Stomach (tissue), 19 donors: Measurements from ENCODE around the gene APBA3. TPM values are rescaled to one million over a fixed set of nuclear protein-coding genes. Genes with fewer than 3 reads are reported as not detected.
A peak's percentile ranks its signal among the peaks of the same experiment; 100 is the strongest.

ENCODE experiments used
- DNase-seq, 2 donors: peaks; one replicate each; pipeline versions ENCODE4 v3.0.0 to v3.0.0-alpha.2; 2013 to 2019
- H3K27ac ChIP-seq, 5 donors: fragments of 200-600 bp in 4 of 5; sonication (generic) in 4 of 5; one replicate each; pipeline ENCODE4 v1.5.1; 2013 to 2019; ENCODE audit warnings: mild to moderate bottlenecking in 1 of 5, moderate library complexity in 1 of 5
- H3K27me3 ChIP-seq, 3 donors: fragments of 200-600 bp; sonication (generic); one replicate each; pipeline ENCODE4 v1.5.1; 2017 to 2019; ENCODE audit warnings: mixed run types in 1 of 3
- H3K36me3 ChIP-seq, 4 donors: fragments of 200-600 bp; sonication (generic); 1 replicate in 3 of 4; 2 replicates in 1 of 4; pipeline ENCODE4 v1.5.1; 2016 to 2019
- H3K4me1 ChIP-seq, 4 donors: fragments of 200-600 bp; sonication (generic); one replicate each; pipeline ENCODE4 v1.5.1; 2016 to 2019
- H3K4me3 ChIP-seq, 4 donors: fragments of 200-600 bp; sonication (generic) in 3 of 4; one replicate each; pipeline ENCODE4 v1.5.1; 2016 to 2019; ENCODE audit warnings: mild to moderate bottlenecking in 1 of 4
- H3K9me3 ChIP-seq, 4 donors: fragments of 200-600 bp; sonication (generic); one replicate each; pipeline ENCODE4 v1.5.1; 2016 to 2019
- EP300 ChIP-seq: sonication (generic); formaldehyde crosslinking; IDR thresholded peaks from one replicate; pipeline ENCODE4 v1.6.1; 2017; ENCODE audit warnings: antibody characterized with exemption
- POLR2A ChIP-seq, 4 donors: fragments of 450-650 bp; IDR thresholded peaks; one replicate each; pipeline ENCODE4 v1.6.1; 2016; ENCODE audit warnings: antibody characterized with exemption in 4 of 4, control low read depth in 2 of 4, mild to moderate bottlenecking in 1 of 4, moderate library complexity in 1 of 4
- POLR2AphosphoS5 ChIP-seq, 3 donors: sonication (generic); formaldehyde crosslinking; IDR thresholded peaks; one replicate each; pipeline ENCODE4 v1.6.1; 2016; ENCODE audit warnings: antibody characterized with exemption in 3 of 3
- WGBS, 5 donors: extraction: QIAGEN DNeasy Blood & Tissue Kit in 3 of 5; methylation state at CpG; one replicate each; pipeline versions ENCODE4 v1.1.5 to v1.1.7; 2013 to 2018; 5-methylcytosine and 5-hydroxymethylcytosine counted together
- intact Hi-C: fragments of 100-400 bp; cut with DNase I; formaldehyde crosslinking; loops from one replicate; pipeline ENCODE4 v1.15.1; 2023; ENCODE audit warnings: low total_unique reads
- long read RNA-seq, 10 donors: transcript quantifications; one replicate each; lab custom pipeline, GENCODE V29; 2026
- polyA plus RNA-seq, 3 donors: library from polyadenylated mRNA; stranded (reverse); fragments of 200-250 nt; gene quantifications; one replicate each; pipeline ENCODE4 v1.2.3, GENCODE V29; 2013
- total RNA-seq, 5 donors: library from RNA; depleted of rRNA; stranded (reverse); fragments of >200 nt; gene quantifications; one replicate each; pipeline versions ENCODE4 v1.1.0 to v1.2.3, GENCODE V29; 2014 to 2016
- TF ChIP-seq, protein P1 (sequence below), 7 experiments: fragments of 450-650 bp in 4 of 7; fragments of 200-600 bp in 3 of 7; sonication (generic) in 3 of 7; IDR thresholded peaks; one replicate each; pipeline ENCODE4 v1.5.1; 2016 to 2019; ENCODE audit warnings: antibody characterized with exemption in 7 of 7, control low read depth in 2 of 7, mild to moderate bottlenecking in 1 of 7
- donor health status: healthy with polysubstance abuse.
- donor health status: Bipolar disorder and iron deficiency.
- donor health status: healthy.

The APBA3 gene, protein sequence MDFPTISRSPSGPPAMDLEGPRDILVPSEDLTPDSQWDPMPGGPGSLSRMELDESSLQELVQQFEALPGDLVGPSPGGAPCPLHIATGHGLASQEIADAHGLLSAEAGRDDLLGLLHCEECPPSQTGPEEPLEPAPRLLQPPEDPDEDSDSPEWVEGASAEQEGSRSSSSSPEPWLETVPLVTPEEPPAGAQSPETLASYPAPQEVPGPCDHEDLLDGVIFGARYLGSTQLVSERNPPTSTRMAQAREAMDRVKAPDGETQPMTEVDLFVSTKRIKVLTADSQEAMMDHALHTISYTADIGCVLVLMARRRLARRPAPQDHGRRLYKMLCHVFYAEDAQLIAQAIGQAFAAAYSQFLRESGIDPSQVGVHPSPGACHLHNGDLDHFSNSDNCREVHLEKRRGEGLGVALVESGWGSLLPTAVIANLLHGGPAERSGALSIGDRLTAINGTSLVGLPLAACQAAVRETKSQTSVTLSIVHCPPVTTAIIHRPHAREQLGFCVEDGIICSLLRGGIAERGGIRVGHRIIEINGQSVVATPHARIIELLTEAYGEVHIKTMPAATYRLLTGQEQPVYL
- 100 to 1,000 TPM in 1 of 5 donors, 10 to 100 TPM in 3, 1 to 10 TPM in 1; 9.4 to 111 (median 16.4) TPM for total RNA-seq
- polyA plus RNA-seq, result 10 to 100 TPM; 15.7 to 17.4 (median 16.7) TPM
- long read RNA-seq, donor 1, partial matches to known transcripts, result 0 of 3 reads
- long read RNA-seq, donor 1, other reads (novel, unspliced or antisense), result 0 of 3 reads
- long read RNA-seq, donor 2, partial matches to known transcripts, result 0 of 3 reads
- long read RNA-seq, donor 2, other reads (novel, unspliced or antisense), result 0 of 3 reads
- long read RNA-seq, donor 3, partial matches to known transcripts, result 0 of 3 reads
- long read RNA-seq, donor 3, other reads (novel, unspliced or antisense), result 0 of 3 reads
- long read RNA-seq, donor 4, partial matches to known transcripts, result 0 of 1 reads
- long read RNA-seq, donor 4, other reads (novel, unspliced or antisense), result 0 of 1 reads
- long read RNA-seq, donor 5, partial matches to known transcripts, result 16 of 62 reads
- long read RNA-seq, donor 5, other reads (novel, unspliced or antisense), result 44 of 62 reads
- long read RNA-seq, donor 6, partial matches to known transcripts, result 0 of 6 reads
- long read RNA-seq, donor 6, other reads (novel, unspliced or antisense), result 0 of 6 reads
- long read RNA-seq, donor 7, partial matches to known transcripts, result 0 of 3 reads
- long read RNA-seq, donor 7, other reads (novel, unspliced or antisense), result 0 of 3 reads
- long read RNA-seq, donor 8, partial matches to known transcripts, result 0 of 1 reads
- long read RNA-seq, donor 8, other reads (novel, unspliced or antisense), result 0 of 1 reads
- long read RNA-seq, donor 9, partial matches to known transcripts, result 0 of 2 reads
- long read RNA-seq, donor 9, other reads (novel, unspliced or antisense), result 0 of 2 reads
- long read RNA-seq, donor 10, partial matches to known transcripts, result 0 of 2 reads
- long read RNA-seq, donor 10, other reads (novel, unspliced or antisense), result 0 of 2 reads

DNA sequence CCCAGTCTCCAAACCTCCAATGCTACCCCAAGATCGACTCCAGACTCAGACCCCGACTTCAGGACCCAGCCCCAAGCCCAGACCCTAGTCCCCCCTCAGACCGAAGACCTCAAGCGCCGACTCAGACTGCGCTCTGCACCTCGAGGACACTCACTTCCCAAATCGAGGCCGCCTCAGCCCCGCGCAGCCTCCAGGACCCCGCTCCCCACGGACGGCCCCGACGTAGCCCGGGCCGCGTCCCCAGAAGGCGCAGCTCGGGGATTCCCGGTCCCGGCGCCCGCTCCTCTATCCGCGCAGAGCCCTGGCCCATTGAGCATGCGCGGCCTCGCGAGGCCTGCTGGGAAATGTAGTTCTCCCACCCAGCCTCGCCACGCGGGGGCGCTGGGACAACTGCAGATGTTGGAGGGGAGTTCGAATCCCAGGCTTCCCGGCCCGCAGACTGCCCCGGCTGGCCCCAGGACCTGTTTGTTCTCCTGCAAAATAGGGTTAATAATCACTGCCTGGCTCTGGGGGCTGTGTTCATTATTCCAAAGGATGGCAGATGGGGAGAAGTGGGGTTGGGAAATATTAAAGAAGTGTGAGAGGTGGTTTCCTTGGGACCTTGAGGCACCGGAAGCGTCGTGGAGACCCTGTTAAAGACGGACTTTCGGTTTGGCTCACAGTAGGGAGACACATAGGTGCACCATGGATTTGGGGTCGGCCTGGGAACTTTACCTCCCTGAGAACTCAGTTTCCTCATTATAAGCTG, at the start of gene APBA3:
Gene APBA3, minus strand, starts transcription at position 311 of the 748 bp plus-strand sequence. CDS start 1,428 bp downstream, outside the sequence.
- peak within 1 kb of the TSS; percentile 85 to 100 (median 98) for H3K27ac ChIP-seq
- H3K27me3 ChIP-seq, result no peaks in the 10 kb centered on the region
- H3K4me1 ChIP-seq, result peaks cover 26 to 63% (median 52%) of the 10 kb centered on the region in 4 donors
- peak; percentile 95 to 96 for DNase-seq
- H3K36me3 ChIP-seq, result peaks cover 43 to 50% (median 49%) of the 10 kb centered on the region in 4 donors
- no peaks in the 10 kb centered on the region for H3K9me3 ChIP-seq
- peak in 1 of 4 donors; percentile 45 for TF ChIP-seq POLR2A (IDR thresholded peaks at IDR 0.05)
- no peak for TF ChIP-seq EP300
- TF ChIP-seq, protein P1, sequence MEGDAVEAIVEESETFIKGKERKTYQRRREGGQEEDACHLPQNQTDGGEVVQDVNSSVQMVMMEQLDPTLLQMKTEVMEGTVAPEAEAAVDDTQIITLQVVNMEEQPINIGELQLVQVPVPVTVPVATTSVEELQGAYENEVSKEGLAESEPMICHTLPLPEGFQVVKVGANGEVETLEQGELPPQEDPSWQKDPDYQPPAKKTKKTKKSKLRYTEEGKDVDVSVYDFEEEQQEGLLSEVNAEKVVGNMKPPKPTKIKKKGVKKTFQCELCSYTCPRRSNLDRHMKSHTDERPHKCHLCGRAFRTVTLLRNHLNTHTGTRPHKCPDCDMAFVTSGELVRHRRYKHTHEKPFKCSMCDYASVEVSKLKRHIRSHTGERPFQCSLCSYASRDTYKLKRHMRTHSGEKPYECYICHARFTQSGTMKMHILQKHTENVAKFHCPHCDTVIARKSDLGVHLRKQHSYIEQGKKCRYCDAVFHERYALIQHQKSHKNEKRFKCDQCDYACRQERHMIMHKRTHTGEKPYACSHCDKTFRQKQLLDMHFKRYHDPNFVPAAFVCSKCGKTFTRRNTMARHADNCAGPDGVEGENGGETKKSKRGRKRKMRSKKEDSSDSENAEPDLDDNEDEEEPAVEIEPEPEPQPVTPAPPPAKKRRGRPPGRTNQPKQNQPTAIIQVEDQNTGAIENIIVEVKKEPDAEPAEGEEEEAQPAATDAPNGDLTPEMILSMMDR (IDR thresholded peaks at IDR 0.05), result peak in 5 of 7 experiments; percentile 40 to 85 (median 75)
- peak; percentile 74 to 93 (median 86) for TF ChIP-seq POLR2AphosphoS5 (IDR thresholded peaks at IDR 0.05)
- WGBS, 5 donors, result 3 to 7% (median 4%) methylated on average over 15 to 45 of the region's 45 CpGs
- intact Hi-C loops, result no loop called here
- peak within 1 kb of the TSS; percentile 78 to 96 (median 80) for H3K4me3 ChIP-seq

DNA sequence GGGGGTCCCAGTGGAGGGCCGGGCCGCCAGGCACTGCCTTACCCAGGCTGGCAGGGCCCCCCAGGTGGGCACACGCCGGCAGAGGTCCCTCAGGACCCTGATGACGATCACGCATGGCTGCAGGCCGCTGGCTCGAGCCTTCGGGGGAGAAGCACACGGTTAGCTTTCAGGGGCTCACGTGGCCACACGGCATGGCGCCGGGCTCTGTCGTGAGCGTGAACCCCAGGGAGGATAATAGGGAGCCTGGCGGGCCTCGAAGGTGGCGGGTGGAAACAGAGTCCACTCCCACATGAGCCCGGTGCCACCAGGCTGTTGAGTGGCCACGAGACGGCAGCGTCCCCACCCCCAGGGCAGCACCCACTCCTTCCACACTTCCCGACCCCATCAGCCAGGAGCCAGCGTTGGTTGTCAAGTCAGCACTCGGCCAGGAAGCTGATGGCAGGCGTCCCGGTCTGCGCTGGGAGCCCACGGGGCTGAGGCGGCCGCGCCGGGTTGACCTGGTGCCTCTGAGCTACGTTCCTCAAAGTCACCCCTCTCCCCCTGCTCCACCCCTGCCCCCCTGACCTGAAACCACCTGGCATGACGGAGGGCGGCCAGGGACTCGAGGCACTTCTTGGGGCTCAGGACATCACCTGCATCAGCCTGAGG, 49.3 kb upstream of the APBA3 start:
- no peak for DNase-seq

More for the DNA sequence above, 49.3 kb upstream of the APBA3 start:
- 75 to 87% (median 80%) methylated on average over 23 to 38 of the region's 38 CpGs for WGBS, 5 donors
- H3K4me1 ChIP-seq, result peaks cover 0 to 24% (median 8%) of the 10 kb centered on the region in 4 donors
- H3K36me3 ChIP-seq, result no peaks in the 10 kb centered on the region
- TF ChIP-seq POLR2A (IDR thresholded peaks at IDR 0.05) (no peak), POLR2AphosphoS5 (IDR thresholded peaks at IDR 0.05) (no peak), EP300 (no peak)
- TF ChIP-seq, protein P1 (IDR thresholded peaks at IDR 0.05), result no peak
- peak overlapping the region in 1 of 5 donors; percentile 26 for H3K27ac ChIP-seq
- peaks cover 0 to 15% (median 0%) of the 10 kb centered on the region in 3 donors for H3K27me3 ChIP-seq
- intact Hi-C loops, result no loop called here
- H3K9me3 ChIP-seq, result no peaks in the 10 kb centered on the region
- no peak overlapping the region for H3K4me3 ChIP-seq
